Skeletal muscle cell (primary cell): ENCODE measurements around the gene LRIG1.

Source experiments
- DNase-seq: peaks from one replicate; pipeline ENCODE4 v3.0.0-alpha.2; 2010; ENCODE audit warnings: low read depth
- H3K4me3 ChIP-seq: 2 replicates; pipeline ENCODE4 v1.5.1; 2011; ENCODE audit warnings: low read depth, mild to moderate bottlenecking, control low read depth, low read length, moderate library complexity

Gene LRIG1

DNA sequence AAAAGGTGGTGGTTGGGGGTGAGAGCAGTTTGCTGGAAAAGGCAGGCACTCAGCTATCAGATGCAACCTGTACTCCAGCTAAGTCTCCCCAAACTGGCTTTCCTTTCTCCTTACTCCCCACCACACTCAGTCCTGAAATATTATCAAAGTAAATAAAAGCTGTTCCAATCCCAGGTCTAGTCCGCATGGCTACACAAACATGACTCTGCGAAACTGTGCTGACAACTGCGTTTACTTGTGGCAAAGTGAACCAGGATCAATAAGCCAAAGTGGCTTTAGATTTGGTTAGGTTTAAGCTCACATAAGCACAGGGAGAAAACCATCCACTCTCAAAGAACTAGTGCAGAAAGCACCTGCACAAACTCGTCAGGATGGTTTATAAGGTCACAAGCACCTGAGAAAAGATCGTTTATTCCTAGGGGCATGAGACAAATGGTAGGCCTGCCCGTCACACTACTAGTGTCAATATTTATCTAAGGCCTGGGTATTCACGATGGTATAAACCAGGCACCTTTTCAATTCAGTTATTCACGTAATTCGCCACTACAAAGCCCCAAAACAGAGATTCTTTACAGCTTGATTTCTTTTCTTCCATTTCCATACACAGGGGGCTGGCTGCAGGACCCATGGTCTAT lies 25.3 kb downstream of the LRIG1 start:
- no peak overlapping the region for H3K4me3 ChIP-seq
- no peak for DNase-seq

DNA sequence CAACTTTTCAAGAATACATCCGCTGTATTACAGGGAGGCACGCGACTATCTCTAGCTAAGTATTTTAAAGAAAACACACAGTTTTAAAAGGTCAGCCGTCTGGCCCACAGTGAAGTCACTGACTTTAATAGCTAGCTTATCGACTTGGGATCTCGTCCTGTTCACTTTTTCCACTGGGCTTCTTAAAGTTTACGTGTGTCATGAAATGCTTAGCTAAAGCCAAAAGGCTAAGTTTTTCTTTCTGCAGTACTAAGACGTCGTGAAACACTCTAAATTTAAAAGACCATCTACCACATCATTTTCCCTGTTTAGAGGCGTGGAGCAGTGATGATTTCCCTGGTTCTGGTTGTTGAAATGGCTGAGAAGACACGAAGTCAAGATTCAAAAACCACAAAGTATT lies 27.1 kb downstream of the LRIG1 start:
- no peak overlapping the region for H3K4me3 ChIP-seq
- no peak for DNase-seq

DNA sequence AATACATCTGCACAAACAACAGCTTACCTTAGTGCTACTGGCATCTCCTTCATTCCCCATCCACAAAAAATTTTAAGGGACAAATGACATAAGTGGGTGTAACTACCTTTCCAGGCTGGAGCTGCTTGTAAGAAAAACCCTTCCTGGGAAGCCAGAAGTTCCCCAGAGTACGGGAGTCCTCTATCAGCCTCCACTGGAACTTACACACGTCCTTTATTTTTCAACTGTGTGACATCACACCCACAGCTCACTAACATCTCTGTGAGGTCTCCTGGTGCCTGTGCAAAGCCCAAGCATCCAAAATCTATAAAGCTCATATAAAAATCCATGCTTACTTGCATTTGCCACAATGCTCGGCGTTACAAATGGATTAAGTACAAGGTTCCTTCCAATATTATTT lies 27.6 kb downstream of the LRIG1 start:
- no peak overlapping the region for H3K4me3 ChIP-seq
- DNase-seq: no peak

DNA sequence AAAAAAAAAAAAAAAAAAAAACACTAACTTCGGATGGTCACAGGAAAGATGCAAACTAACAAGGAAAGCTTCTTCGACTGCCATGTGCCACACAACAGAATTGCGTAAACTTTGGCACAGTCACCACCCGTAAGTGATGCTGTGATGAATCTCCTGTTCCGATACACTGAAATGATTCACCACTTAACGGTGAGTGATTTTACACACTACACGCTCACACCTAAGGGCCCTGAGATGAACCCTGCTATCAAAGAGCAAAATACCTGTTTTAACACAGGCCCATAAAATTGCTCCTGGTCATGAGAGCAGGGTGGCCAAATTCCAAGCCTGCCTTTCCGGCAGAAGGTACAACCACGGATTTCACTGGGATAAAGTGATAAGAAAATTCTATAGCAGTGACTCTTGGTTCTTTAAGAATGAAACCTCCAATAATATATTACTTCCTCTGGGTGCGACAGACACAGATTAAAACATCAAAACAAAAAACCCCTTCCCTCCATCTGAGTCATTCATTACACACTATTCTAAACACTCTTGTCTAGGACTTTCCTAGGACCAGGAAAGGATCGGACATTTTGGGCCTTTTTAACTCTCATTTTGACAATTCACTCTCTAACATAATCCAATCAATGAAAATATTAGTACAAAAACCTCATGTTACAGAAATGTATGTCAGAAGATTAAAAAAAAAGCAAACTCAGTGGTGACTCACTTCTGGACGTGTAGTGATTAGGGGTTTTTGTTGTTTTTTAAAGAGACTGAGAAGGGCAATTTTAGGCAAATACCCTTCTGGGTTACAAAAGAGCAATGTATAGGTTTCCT lies 28.3 kb downstream of the LRIG1 start:
- no peak for DNase-seq
- H3K4me3 ChIP-seq: no peak overlapping the region

DNA sequence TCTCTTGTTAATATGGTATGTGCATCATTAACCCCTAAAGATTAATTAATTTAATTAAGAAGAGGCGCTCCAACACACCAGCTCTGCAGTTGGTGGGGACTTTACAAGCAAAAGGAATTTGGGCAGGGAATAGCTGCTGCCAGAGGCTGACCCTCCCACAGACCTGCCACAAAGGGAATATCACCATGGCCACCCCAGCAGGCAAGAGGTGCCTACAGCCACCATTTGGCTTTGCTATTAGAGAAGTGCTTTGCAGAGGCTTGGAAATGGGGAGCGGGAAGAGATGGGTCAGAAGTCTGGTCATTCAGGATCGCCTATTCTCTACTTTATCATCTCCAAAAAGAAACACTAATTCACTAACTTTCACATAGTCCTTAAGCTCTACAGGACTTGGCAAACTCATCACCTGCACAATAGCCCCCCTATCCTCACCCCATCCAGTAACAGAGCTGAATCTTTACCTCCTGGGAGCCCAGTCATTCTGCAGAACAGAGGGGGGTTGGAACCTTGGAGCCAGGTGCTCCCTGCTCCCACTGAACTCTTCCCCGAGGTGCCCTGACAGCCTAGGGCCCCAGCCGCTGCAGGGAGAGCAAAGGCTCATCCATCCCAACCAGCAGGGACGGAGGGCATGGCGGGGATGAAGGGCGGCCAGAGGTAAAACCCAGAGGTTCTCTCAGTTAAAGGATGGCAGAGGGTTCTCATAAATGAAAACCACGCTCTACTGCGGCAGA lies 29.7 kb downstream of the LRIG1 start:
- no peak for DNase-seq
- no peak overlapping the region for H3K4me3 ChIP-seq

DNA sequence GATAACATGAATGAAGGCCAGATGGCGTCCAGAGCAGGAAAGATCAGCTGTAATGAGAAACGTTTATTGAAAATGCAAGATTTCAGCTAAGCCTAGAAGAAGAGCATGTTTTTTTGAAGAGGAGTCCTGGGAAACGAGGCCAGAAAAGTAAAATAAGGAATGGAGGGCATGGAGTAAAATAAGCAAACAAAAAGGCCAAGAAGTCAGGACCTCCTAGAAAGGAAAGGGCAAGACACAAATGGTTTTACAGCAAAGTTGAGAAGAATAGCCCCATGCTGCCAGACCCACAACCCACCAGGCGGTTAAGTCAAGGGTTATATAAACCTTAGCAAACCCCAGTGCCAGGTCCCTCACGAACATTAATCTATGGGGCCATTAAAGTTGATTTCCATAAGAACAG lies 30.5 kb downstream of the LRIG1 start:
- H3K4me3 ChIP-seq: no peak overlapping the region
- DNase-seq: no peak

DNA sequence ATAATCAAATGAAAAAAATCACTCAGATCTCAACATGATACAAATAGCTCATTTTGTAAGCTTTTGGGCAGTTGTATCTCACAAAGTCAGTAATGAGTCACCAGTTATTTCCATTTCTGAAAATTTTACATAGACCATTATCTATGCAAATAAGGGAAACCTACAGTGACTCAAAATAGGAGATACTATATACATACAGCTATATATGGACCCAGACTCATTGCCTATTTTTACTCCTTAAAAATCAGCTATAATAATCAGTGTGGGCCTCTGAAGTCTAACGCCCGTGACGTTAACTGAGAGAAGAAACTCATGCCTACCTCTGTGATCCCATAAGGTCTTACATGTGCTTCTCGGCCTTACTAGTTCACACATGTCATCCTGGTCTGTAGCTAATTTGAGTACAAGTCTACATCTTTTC lies 31.6 kb downstream of the LRIG1 start:
- no peak overlapping the region for H3K4me3 ChIP-seq
- DNase-seq: no peak

DNA sequence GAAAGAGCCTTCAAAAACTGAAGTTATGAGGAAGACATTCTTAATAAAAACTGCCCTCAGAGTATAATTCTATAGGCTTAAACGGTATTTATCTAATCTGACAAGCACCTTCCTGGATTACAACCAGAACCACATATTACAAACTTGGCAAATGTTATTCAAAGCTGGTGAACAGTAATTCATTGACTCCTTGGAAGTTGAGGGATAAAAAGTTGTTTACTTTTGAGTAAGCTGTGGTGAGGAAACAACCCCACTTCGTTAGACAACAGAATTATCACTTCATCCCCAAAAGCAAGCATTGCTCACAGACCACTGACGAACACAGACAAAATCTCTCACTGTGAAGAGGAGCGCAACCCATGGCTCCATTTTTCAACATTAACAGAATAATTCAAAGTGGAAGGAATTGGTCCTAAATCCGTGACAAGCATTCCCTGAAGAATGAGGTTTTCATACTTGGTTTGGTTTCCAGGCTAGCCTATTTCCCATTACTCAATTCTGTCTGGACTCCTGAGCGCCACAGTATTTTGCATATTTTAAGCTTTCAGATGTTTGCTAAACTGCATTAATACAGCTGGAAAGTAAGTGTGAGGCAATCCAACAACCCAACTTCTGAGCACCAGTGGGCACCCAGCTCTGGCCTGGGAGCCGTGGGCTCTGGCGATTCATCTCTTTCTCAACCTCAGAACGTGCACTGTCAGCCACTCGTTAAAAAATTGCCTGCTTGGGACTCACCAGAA lies 32.7 kb downstream of the LRIG1 start:
- DNase-seq: no peak
- H3K4me3 ChIP-seq: no peak overlapping the region

DNA sequence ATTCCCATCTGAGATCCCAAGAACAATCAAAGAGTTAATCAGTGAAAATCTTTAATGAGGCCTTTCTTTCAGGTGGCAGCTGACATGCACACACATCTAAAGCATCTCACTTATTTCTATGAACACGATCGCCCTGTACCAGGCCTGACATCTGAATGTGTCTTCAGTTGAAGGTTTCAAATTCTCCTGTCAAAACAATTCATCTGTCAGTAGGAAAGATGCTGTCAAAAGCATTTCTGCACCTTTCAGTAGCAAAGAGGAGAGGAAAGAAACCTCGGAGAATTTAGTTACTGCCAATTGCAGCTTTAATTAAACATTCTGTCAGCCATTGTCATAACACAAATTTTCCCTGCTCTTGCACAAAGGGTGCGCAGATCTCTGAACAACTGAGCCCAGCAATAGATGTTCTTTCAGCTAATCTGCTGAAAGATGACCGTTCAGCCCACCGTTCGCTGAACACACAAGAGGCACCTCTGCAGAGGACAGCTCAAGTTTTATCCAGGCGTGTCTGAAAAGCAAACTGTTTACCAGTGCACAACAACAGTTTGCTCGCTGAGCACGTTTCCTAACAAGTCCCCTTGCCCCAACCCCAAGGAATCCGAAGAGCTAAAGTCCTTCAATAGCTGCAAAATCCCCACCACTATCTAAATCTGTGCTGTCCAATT lies 34.1 kb downstream of the LRIG1 start:
- H3K4me3 ChIP-seq: no peak overlapping the region
- DNase-seq: no peak

DNA sequence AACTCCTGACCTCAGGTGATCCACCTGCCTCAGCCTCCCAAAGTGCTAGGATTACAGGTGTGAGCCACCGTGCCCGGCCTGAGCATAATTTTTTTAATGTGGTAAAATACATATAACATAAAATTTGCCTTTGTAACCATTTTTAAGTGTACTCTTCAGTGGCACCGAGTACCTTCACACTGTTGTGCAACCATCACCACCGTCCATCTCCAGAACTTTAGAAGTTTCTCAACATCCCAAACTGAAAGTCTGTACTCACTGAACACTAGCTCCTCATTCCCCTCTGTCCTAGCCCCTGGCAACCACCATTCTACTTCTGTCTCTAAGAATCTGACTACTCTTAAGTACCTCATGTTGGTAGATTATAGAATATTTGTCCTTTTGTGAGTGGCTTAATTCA lies 35.2 kb downstream of the LRIG1 start:
- no peak for DNase-seq
- H3K4me3 ChIP-seq: no peak overlapping the region

DNA sequence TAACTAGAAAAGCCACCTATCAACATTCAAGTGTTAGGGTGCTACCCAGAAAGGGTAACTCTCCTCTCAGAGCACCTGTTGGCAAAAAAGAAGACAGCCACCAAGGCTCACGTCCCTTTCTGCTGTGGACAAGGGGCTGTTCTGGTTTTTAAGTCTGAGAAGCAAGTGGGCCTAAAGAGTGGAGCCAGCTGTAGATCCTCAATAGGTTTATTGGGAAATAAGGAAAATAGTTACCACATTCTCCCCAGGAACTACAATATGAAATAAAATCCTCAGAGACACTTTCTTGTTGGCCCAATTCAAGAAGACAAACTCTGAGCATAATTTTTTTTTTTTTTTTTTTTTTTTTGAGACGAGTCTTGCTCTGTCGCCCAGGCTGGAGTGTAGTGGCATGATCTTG lies 35.8 kb downstream of the LRIG1 start:
- DNase-seq: no peak
- no peak overlapping the region for H3K4me3 ChIP-seq

DNA sequence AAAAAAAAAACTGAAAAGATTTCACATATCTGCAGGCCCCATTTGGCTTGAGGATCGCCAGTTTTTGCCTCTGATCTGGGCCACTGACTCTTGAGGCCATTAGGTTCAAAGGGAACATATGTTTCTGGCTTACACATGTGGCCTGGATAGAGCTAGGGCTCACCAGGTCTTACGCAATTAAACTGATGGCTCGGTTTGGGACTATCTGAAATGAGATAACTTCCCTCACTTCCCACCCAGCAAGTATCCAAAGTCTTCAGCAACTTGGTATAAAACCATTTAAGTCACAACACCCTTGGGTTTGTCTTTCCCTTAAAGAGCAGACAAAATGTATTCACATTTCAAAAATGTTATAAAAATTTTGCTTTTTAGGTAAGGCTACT lies 36.3 kb downstream of the LRIG1 start:
- no peak overlapping the region for H3K4me3 ChIP-seq
- DNase-seq: no peak

DNA sequence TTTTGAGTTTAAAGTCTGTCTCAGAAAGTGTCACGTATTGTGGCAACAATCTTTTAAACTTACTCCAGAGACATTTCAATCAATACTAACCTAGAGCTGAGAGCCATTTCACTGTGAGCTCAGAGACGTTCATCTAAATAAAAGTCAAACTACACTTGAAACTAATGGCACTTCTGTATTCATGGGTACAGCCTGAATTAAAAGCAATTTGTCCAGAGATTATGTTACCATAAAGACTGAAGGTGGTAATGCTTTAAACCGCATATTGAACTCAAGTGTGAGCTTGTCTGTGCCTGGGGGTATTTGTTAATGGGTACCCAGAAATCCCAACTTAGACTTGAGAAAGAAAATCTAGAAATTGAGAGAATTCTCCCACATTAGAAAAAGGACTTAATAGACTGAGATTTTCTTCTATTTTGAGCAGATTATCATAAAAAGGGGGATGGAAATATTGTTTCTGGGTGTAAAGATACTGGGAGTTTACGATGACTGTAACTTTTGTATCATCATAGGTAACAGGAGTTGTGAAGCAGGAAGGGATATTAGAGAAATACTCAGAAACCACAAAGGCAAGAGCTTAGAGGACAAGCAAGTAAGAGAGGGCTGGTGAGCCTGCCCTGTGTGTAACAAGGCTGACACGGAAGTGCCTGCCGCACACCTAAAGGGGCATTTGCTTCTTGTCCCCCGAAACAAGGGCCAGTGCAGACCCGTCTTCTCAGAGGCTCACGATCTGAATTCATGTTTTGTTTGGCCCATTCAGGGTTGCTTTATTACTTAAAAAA lies 36.9 kb downstream of the LRIG1 start:
- H3K4me3 ChIP-seq: no peak overlapping the region
- DNase-seq: no peak

DNA sequence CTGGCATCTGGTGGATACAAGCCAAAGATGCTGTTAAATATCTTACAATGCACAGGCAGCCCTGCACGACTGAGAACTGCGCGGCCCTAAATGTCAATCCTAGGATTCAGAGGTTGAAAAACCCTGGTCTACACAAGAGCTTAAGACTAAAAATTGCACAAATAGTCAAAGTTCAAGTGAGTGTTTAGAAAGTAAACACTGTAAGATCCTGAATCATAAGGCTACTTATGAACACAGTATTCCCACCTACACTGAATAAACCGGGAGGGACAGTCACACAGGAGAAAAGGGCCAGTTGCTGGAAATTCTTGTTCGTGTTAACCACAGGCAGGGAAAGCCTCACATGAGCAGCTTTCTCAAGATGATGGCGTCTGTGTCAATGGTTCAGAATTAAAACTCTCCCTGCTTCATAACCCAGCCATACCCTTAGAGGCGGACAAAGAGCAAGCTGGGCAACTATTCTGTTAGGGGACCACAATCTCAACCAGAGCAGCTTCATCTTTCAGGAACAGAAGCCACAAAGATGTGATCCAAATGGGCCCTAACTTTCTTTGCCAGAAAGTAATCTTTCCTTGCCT lies 37.7 kb downstream of the LRIG1 start:
- no peak overlapping the region for H3K4me3 ChIP-seq
- DNase-seq: no peak

DNA sequence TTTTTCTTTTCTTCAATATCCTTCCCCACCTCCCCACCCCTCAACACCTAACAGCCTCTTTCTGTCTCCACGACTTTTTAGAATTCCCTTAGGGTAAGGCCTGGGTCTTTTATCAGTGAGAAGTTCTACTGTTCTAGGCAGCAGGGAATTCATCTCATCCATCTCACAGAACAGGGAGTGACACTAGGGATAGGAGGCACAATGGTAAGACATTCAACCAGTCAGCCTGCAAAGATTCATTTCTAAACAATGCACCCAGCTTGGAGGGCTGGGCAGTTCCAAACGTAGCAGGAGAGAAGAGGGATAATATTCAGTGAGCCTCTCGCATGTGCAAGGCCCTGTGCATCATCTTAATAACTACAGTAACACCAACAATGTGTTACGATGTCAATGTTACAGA lies 43.6 kb downstream of the LRIG1 start:
- H3K4me3 ChIP-seq: no peak overlapping the region
- DNase-seq: no peak

DNA sequence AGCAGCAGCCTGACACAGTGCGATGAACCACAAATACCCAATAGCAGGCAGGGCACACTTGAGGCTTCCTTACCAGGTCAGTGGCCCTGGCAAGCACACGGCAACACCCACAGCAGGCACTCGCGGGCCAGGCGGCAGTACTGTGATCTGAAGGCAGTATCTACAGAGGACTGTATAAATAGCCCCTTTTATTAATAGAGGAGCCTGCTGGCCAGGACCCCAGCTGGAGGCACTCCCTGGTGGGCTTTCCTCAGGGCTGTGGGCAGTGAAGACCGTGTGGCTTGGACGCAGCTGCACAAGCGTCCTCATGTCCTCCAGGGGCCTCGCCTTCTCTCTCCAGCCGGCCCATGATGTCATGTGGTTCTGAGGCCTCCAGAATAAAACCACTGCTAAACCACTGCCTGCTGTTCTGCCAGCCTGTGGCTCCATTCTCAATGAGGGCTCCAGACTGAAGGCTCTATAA lies 44.1 kb downstream of the LRIG1 start:
- H3K4me3 ChIP-seq: no peak overlapping the region
- no peak for DNase-seq

DNA sequence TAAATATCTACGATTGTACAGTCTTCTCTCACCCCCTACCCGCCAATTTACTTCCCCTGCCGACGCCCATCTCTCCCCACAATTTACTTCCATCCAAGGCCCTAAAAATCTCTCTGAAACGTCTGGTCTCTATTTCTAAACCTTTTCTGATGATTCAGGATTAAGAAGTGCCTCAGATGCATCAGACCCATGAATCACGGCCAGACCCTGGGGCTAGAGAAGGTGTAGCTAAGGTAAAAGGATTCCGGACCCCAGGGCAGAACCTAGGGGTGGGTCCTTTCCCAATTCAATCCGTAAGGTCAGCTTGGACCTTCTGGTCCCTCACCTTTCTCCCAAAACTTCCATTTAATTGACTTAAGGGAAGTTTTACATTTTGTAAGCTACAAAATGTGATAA lies 46.4 kb downstream of the LRIG1 start:
- DNase-seq: no peak
- H3K4me3 ChIP-seq: no peak overlapping the region

DNA sequence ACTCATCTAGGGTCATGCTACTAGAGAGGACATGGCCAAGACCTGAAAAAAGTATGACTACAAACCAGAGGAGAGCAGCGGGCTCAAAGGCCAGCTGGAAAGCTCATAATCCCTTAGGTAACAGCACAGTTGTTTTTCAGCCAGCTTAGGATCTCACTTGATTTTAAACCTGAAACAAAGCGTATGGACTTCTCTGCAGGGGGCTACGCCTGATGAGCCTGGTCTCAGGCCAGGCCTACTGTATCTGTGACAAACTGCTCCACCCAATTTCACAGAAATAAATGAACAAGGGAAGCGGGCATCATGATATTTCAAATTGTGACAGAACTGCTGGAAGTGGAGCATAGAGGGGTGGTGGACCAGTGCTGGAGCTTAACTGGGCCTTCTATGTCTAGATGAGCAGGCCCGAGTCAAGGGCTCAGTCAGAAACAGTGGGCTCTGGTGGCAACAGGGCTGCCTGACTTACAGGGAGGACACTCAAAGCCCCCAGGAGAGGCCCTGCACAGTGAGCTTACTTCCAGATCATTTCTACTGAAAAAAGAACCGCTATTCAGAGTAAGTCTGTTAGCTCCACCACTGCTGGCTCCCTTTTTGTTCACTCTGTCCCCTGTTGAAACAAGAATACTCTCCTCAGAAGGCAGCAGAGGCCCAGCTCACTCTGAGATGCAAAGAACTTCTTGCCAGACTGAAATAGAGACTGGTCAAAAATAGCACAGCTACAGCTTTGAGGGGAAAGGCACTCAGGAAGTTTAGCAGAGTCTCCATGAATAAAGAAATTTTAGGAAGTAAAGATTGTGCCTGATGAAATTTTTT lies 47.0 kb downstream of the LRIG1 start:
- DNase-seq: no peak
- no peak overlapping the region for H3K4me3 ChIP-seq
